CD4-positive, alpha-beta memory T cell (primary cell): ENCODE data around the gene RGS7. TPM values are rescaled to one million over a fixed set of nuclear protein-coding genes. Genes with fewer than 3 reads are reported as not detected.

Experiments
- CTCF ChIA-PET: fragments of 350-600 bp; sonication (Branson Sonifier 250); formaldehyde crosslinking; loops from one replicate; lab custom pipeline; 2021; ENCODE audit warnings: inconsistent platforms; ENCODE audit not compliant: partially characterized antibody; lab: Charles Lee
- POLR2A ChIA-PET: fragments of 350-600 bp; sonication (Branson Sonifier 250); formaldehyde crosslinking; loops from one replicate; lab custom pipeline; 2021; ENCODE audit not compliant: partially characterized antibody; lab: Charles Lee
- DNase-seq, 5 donors: peaks; one replicate each; pipeline versions ENCODE4 v3.0.0 to v3.0.0-alpha.2; 2020 to 2022; ENCODE audit warnings: mixed read lengths in 1 of 5
- H3K27ac ChIP-seq: one replicate; pipeline ENCODE4 v1.7.0; 2013; ENCODE audit warnings: low read depth, low read length
- H3K27me3 ChIP-seq: 2 replicates; pipeline ENCODE4 v1.7.0; 2013; ENCODE audit warnings: mild to moderate bottlenecking, low read length, moderate library complexity; ENCODE audit not compliant: insufficient read depth
- H3K36me3 ChIP-seq: 2 replicates; pipeline ENCODE4 v1.7.0; 2013; ENCODE audit warnings: mild to moderate bottlenecking, low read length, moderate library complexity; ENCODE audit not compliant: insufficient read depth
- H3K4me1 ChIP-seq: 2 replicates; pipeline ENCODE4 v1.7.0; 2013; ENCODE audit warnings: mild to moderate bottlenecking, low read length, moderate library complexity; ENCODE audit not compliant: insufficient read depth
- H3K4me3 ChIP-seq, 2 donors: one replicate each; pipeline ENCODE4 v1.7.0; 2013; ENCODE audit warnings: low read length in 2 of 2, mild to moderate bottlenecking in 1 of 2
- H3K9me3 ChIP-seq, 2 donors: one replicate each; pipeline ENCODE4 v1.7.0; 2013; ENCODE audit warnings: low read length in 2 of 2, control low read depth in 1 of 2; ENCODE audit not compliant: control insufficient read depth in 1 of 2
- H3K27ac Mint-ChIP-seq, 7 donors: one replicate each; pipeline ENCODE4 v1.8.0; 2020 to 2021; ENCODE audit warnings: mixed read lengths in 7 of 7, mild to moderate bottlenecking in 6 of 7, inconsistent platforms in 3 of 7, moderate library complexity in 3 of 7
- H3K27me3 Mint-ChIP-seq, 2 donors: one replicate each; pipeline ENCODE4 v1.8.0; 2020 to 2021; ENCODE audit warnings: mixed read lengths in 2 of 2
- H3K36me3 Mint-ChIP-seq, 2 donors: one replicate each; pipeline ENCODE4 v1.8.0; 2020 to 2021; ENCODE audit warnings: mixed read lengths in 2 of 2, inconsistent platforms in 1 of 2, mild to moderate bottlenecking in 1 of 2
- H3K4me1 Mint-ChIP-seq, 4 donors: one replicate each; pipeline ENCODE4 v1.8.0; 2020 to 2021; ENCODE audit warnings: mixed read lengths in 4 of 4, mild to moderate bottlenecking in 1 of 4
- H3K4me3 Mint-ChIP-seq, 8 donors: one replicate each; pipeline ENCODE4 v1.8.0; 2020 to 2021; ENCODE audit warnings: mixed read lengths in 8 of 8, mild to moderate bottlenecking in 7 of 8, moderate library complexity in 6 of 8, inconsistent platforms in 3 of 8
- H3K9me3 Mint-ChIP-seq, 8 donors: one replicate each; pipeline ENCODE4 v1.8.0; 2020 to 2021; ENCODE audit warnings: mixed read lengths in 8 of 8, mild to moderate bottlenecking in 5 of 8, inconsistent platforms in 3 of 8, moderate library complexity in 1 of 8
- intact Hi-C: fragments of 100-400 bp; cut with micrococcal nuclease; formaldehyde crosslinking; loops from one replicate; pipeline ENCODE4 v1.15.1; 2023
- polyA plus RNA-seq, 2 donors: library from polyadenylated mRNA; unstranded; fragments of 300-500 nt; fragmentation: Illumina TruSeq; gene quantifications; one replicate each; pipeline ENCODE4 v1.2.3, GENCODE V29; 2021
- total RNA-seq, 2 experiments: library from RNA; stranded (reverse); gene quantifications; one replicate each; pipeline ENCODE4 v1.2.3, GENCODE V29; 2021

RGS7 gene
- total and polyA plus RNA-seq, 4 experiments from 2014 or later: not detected

DNA sequence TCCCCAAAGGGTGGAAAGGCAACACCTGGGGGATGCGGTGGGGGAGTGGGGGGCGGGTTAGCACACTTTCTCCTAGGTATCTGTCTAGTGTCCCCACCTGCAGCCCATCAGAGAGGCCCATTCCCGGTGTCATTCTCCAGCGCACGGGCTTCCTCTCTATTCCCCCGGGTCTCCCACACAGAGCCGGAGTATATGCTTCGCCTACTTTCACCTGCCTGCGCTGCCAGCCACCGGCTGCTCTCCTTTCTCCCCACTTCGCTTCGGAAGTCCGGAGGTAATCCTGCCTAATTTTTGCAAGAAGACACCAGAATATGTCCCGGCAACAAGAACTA lies 852 bp downstream of the RGS7 start:
- Mint-ChIP-seq H3K27me3 (peaks cover 19 to 27% of the 10 kb centered on the region in 2 donors), H3K4me3 (peak overlapping the region in 5 of 8 donors; percentile 22 to 73 (median 37)), H3K36me3 (no peaks in the 10 kb centered on the region), H3K4me1 (peaks cover 0 to 13% (median 3%) of the 10 kb centered on the region in 4 donors), H3K9me3 (peaks cover 0 to 7% (median 0%) of the 10 kb centered on the region in 8 donors), H3K27ac (no peak overlapping the region)
- CTCF ChIA-PET: no interaction called here
- no peaks in the 10 kb centered on the region for H3K9me3 ChIP-seq
- intact Hi-C loops: no loop called here
- POLR2A ChIA-PET: no interaction called here
- no peak overlapping the region for H3K4me3 ChIP-seq
- no peaks in the 10 kb centered on the region for H3K27me3 ChIP-seq
- DNase-seq: no peak
- no peaks in the 10 kb centered on the region for H3K4me1 ChIP-seq
- H3K27ac ChIP-seq: no peak overlapping the region
- no peaks in the 10 kb centered on the region for H3K36me3 ChIP-seq

DNA sequence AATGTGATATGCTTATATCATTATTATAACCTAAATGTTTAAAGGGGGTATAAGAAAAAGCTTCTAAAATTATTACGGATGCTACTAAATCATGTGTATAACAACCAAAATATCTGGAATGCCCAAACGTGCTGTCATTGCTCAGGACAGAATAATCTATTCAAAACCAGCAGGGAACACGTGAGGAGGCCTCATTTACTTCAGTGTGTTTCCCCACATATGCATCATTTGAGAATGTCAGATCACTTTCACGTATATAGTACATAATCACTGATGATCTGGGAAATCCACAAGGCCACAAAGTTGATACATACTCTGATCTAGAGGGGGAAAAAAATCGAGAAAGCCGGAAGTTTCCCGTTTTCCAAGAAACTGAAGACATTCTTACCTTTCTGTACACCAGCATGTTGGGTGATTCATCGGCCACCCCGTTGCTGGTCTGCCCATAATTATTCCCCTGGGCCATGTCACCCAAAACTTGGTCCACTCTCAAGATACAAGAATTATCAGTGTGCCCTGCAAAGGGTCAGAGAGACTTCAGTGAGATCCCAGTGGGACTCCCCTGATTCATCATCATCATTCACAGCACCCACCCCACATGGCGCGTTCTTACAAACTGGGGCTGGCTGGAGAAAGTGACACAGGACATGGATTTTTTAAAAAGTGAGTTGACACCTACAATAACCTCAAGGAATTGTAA lies 1.5 kb downstream of the RGS7 start:
- intact Hi-C loops: no loop called here
- POLR2A ChIA-PET: no interaction called here
- Histone ChIP-seq H3K27ac (no peak overlapping the region), H3K27me3 (no peaks in the 10 kb centered on the region), H3K4me3 (no peak overlapping the region), H3K4me1 (no peaks in the 10 kb centered on the region), H3K36me3 (no peaks in the 10 kb centered on the region), H3K9me3 (no peaks in the 10 kb centered on the region)
- Mint-ChIP-seq H3K4me1 (peaks cover 0 to 13% (median 3%) of the 10 kb centered on the region in 4 donors), H3K4me3 (peak overlapping the region in 1 of 8 donors; percentile 29), H3K27ac (no peak overlapping the region), H3K36me3 (no peaks in the 10 kb centered on the region), H3K9me3 (peaks cover 0 to 7% (median 0%) of the 10 kb centered on the region in 8 donors), H3K27me3 (peaks cover 19 to 25% of the 10 kb centered on the region in 2 donors)
- no peak for DNase-seq
- CTCF ChIA-PET: no interaction called here

DNA sequence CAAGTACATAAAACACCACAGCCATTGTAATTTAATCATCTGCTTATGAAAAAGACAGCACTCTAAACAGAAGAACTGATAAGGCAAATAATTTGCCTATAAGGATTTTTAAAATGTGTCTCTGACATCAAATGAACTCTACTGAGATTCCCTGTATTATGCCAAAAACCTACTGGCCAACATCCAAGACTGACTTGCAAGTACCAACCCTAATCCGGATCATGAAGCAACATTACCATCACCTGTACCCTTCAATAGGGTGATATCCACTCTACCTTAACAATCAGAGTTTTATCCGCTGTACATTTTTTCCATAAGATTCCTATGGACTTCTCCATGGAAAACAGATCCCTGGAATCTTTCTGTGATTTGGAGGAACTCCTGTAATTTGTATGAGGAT lies 4.6 kb downstream of the RGS7 start:
- no peaks in the 10 kb centered on the region for H3K4me1 ChIP-seq
- no peak overlapping the region for H3K27ac Mint-ChIP-seq
- H3K27ac ChIP-seq: no peak overlapping the region
- H3K4me3 ChIP-seq: no peak overlapping the region
- intact Hi-C loops: no loop called here
- H3K9me3 Mint-ChIP-seq: peaks cover 0 to 6% (median 0%) of the 10 kb centered on the region in 8 donors
- H3K9me3 ChIP-seq: no peaks in the 10 kb centered on the region
- CTCF ChIA-PET: no interaction called here
- no peak for DNase-seq
- H3K27me3 ChIP-seq: no peaks in the 10 kb centered on the region
- peaks cover 0 to 4% (median 1%) of the 10 kb centered on the region in 4 donors for H3K4me1 Mint-ChIP-seq
- peaks cover 5 to 10% of the 10 kb centered on the region in 2 donors for H3K27me3 Mint-ChIP-seq
- POLR2A ChIA-PET: no interaction called here
- no peak overlapping the region for H3K4me3 Mint-ChIP-seq
- no peaks in the 10 kb centered on the region for H3K36me3 ChIP-seq
- no peaks in the 10 kb centered on the region for H3K36me3 Mint-ChIP-seq

DNA sequence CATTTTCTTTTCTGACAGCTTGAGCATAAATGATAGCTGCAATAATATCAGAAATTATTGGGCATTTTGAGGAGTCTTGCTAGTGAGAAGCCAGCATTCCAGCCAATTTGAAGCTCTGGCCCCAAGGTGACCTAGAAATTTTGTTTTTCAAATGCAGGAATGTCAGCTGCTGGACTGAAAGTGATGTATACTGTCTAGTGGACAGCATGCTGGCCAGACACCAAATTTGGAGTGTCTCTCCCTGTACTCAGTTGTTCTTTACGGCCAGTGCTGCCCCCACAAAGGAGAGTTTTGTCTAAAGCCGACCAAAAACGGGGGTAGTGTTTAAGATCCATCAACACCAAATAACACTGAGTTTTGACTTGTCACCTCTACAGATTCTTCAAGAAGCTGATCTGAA lies 5.2 kb downstream of the RGS7 start:
- Mint-ChIP-seq H3K4me1 (peaks cover 0 to 4% (median 1%) of the 10 kb centered on the region in 4 donors), H3K4me3 (no peak overlapping the region), H3K27me3 (peaks cover 5 to 9% of the 10 kb centered on the region in 2 donors), H3K27ac (no peak overlapping the region), H3K36me3 (no peaks in the 10 kb centered on the region), H3K9me3 (peaks cover 0 to 6% (median 0%) of the 10 kb centered on the region in 8 donors)
- Histone ChIP-seq H3K4me3 (no peak overlapping the region), H3K9me3 (no peaks in the 10 kb centered on the region), H3K4me1 (no peaks in the 10 kb centered on the region), H3K27me3 (no peaks in the 10 kb centered on the region), H3K36me3 (no peaks in the 10 kb centered on the region), H3K27ac (no peak overlapping the region)
- CTCF ChIA-PET: no interaction called here
- intact Hi-C loops: no loop called here
- DNase-seq: no peak
- POLR2A ChIA-PET: no interaction called here

DNA sequence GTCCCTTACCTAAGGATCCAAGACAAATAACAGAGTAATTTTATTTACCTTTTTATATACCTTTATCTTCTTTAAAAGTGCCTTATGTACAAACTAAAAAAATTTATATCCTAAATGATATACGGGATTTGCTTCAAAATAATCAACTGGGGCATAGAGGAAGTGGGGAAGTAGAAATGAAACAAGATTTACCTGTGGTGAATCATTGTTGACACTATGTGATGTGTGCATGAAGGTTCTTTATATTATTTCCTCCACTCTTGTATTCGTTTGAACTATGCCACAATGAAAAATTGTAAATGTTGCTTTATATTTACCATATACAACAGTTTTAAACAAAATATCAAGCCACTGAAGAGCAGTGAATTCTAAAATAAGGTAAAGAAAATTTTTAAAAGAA lies 13.0 kb downstream of the RGS7 start:
- Mint-ChIP-seq H3K36me3 (no peaks in the 10 kb centered on the region), H3K4me3 (no peak overlapping the region), H3K4me1 (no peaks in the 10 kb centered on the region), H3K27ac (no peak overlapping the region), H3K27me3 (peaks cover 0 to 3% of the 10 kb centered on the region in 2 donors), H3K9me3 (peaks cover 0 to 7% (median 3%) of the 10 kb centered on the region in 8 donors)
- Histone ChIP-seq H3K9me3 (no peaks in the 10 kb centered on the region), H3K4me3 (no peak overlapping the region), H3K27me3 (no peaks in the 10 kb centered on the region), H3K27ac (no peak overlapping the region), H3K36me3 (no peaks in the 10 kb centered on the region), H3K4me1 (no peaks in the 10 kb centered on the region)
- POLR2A ChIA-PET: no interaction called here
- CTCF ChIA-PET: no interaction called here
- intact Hi-C loops: no loop called here
- DNase-seq: no peak

DNA sequence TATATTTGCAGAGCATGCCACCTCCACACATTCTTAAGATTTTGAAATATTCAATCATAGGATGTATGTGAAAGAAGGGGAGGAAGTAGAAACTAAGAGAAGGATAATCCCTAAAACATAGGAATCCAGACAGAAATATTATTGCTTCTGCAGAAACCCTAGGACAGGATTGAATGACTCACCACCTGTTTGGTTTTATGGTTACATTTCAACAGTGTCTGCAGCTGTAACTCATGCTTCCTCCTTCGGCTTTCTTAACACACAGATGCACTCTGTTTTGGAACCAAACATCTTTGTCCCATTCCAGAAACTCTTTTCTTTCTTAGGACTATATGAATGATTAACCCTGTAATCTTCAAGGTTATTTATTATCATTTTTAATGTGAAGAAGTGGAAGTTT lies 20.7 kb downstream of the RGS7 start:
- Mint-ChIP-seq H3K27me3 (peaks cover 0 to 2% of the 10 kb centered on the region in 2 donors), H3K9me3 (peaks cover 0 to 6% (median 2%) of the 10 kb centered on the region in 8 donors), H3K4me3 (no peak overlapping the region), H3K36me3 (no peaks in the 10 kb centered on the region), H3K27ac (no peak overlapping the region), H3K4me1 (no peaks in the 10 kb centered on the region)
- Histone ChIP-seq H3K27ac (no peak overlapping the region), H3K27me3 (no peaks in the 10 kb centered on the region), H3K9me3 (no peaks in the 10 kb centered on the region), H3K4me1 (no peaks in the 10 kb centered on the region), H3K36me3 (no peaks in the 10 kb centered on the region), H3K4me3 (no peak overlapping the region)
- CTCF ChIA-PET: no interaction called here
- intact Hi-C loops: no loop called here
- POLR2A ChIA-PET: no interaction called here
- DNase-seq: no peak

DNA sequence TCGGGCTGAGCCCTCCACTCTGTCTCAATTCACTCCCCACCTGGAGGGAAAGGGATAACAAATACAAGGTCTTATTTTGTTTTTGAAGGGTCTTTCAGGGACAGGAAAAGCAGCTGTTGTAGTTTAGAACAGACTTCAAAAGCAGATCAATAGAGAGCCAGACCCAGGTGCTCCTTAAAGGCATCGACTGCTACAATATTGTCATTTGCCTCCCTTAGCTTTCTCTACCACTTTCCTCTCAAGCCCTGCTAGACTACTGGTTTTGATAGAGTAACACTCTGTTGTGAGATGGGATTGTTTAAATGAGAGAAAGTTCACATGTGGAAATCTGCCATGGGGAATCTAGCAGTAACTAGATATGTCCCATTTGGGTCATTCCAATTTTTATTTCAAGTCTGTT lies 24.0 kb downstream of the RGS7 start:
- Mint-ChIP-seq H3K4me3 (no peak overlapping the region), H3K4me1 (no peaks in the 10 kb centered on the region), H3K36me3 (no peaks in the 10 kb centered on the region), H3K27ac (no peak overlapping the region), H3K27me3 (no peaks in the 10 kb centered on the region), H3K9me3 (peaks cover 0 to 4% (median 0%) of the 10 kb centered on the region in 8 donors)
- H3K4me1 ChIP-seq: no peaks in the 10 kb centered on the region
- H3K4me3 ChIP-seq: no peak overlapping the region
- no peak overlapping the region for H3K27ac ChIP-seq
- H3K27me3 ChIP-seq: no peaks in the 10 kb centered on the region
- no peaks in the 10 kb centered on the region for H3K36me3 ChIP-seq
- intact Hi-C loops: no loop called here
- CTCF ChIA-PET: no interaction called here
- H3K9me3 ChIP-seq: no peaks in the 10 kb centered on the region
- no peak for DNase-seq
- POLR2A ChIA-PET: no interaction called here
